22Rv1 (cell line): Measurements from ENCODE around the gene DIAPH2.

Experiments
- H3K27ac ChIP-seq: fragments of 450-650 bp; 2 replicates; pipeline ENCODE4 v1.5.1; 2017
- CTCF ChIP-seq: fragments of 450-650 bp; IDR thresholded peaks from 2 replicates; pipeline ENCODE4 v1.5.1; 2017; ENCODE audit warnings: mild to moderate bottlenecking
- ZFX ChIP-seq: fragments of 450-650 bp; IDR thresholded peaks from 2 replicates; pipeline ENCODE4 v1.6.1; 2017; ENCODE audit warnings: antibody characterized with exemption, borderline replicate concordance

The DIAPH2 gene

GRCh38 chrX:96687776-96688175, 3.1 kb downstream of the DIAPH2 start:
- TF ChIP-seq CTCF, result no peak
- no peak for TF ChIP-seq ZFX
- no peak overlapping the region for H3K27ac ChIP-seq

- no peak overlapping the region for H3K27ac ChIP-seq
- no peak for TF ChIP-seq ZFX
- TF ChIP-seq CTCF, result no peak
These were observed 4.1 kb downstream of the DIAPH2 start for GRCh38 chrX:96688789-96689188.

- H3K27ac ChIP-seq, result no peak overlapping the region
- TF ChIP-seq CTCF (no peak), ZFX (no peak)
These were observed 5.3 kb downstream of the DIAPH2 start for GRCh38 chrX:96689991-96690390.

- H3K27ac ChIP-seq, result no peak overlapping the region
- no peak for TF ChIP-seq CTCF
These were observed 7.8 kb downstream of the DIAPH2 start for GRCh38 chrX:96692454-96692853.

- TF ChIP-seq CTCF (no peak), ZFX (no peak)
- no peak overlapping the region for H3K27ac ChIP-seq
These were observed 8.2 kb downstream of the DIAPH2 start for GRCh38 chrX:96692890-96693289.

GRCh38 chrX:96693407-96693806, 8.8 kb downstream of the DIAPH2 start:
- H3K27ac ChIP-seq, result no peak overlapping the region
- TF ChIP-seq CTCF, result no peak
- no peak for TF ChIP-seq ZFX

GRCh38 chrX:96696462-96696861, 11.8 kb downstream of the DIAPH2 start:
- TF ChIP-seq CTCF (no peak), ZFX (no peak)
- no peak overlapping the region for H3K27ac ChIP-seq
